GM19240 (cell line): ENCODE results near the gene HDAC9.

Experiments
- DNase-seq: peaks from one replicate; pipeline ENCODE4 v3.0.0; 2011; ENCODE audit warnings: low spot score; ENCODE audit not compliant: insufficient read length

Gene HDAC9

DNA sequence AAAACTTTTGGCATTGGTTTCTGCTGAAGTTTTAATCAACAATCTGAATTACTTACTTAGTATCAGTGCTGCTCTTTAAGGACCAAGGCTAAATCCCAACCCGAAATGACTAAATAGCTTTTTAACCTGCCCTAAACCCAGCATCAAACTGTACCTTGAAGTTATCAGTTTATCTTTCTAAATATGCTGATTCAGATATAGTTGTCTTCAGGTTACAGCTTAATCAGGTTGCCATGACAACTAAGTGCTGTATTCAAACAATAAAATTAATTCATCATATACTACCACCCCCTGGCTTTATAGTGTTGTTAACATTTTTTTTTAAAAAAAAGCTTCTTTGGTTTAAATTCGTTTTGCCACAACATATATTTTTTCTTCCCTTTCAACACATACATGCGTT lies 382.3 kb downstream of the HDAC9 start:
- no peak for DNase-seq

DNA sequence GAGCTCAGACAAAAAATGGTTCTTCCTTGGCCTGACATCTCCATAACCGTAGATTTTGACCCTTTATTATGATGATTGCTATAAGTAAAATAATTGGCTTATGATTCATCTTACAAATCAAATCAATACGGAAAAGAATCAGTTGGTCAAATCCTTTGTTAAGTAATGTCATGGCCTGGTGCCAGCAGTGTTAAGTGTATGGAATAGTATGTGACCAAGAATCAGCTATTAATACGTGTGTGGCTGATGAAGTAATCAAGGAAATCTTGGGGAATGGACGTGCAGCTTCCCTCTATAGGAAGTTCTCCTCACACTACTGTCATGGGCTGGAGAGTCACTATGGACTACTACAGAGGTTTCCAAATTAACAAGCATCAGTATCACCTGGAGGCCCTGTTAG lies 391.3 kb downstream of the HDAC9 start:
- DNase-seq: no peak

DNA sequence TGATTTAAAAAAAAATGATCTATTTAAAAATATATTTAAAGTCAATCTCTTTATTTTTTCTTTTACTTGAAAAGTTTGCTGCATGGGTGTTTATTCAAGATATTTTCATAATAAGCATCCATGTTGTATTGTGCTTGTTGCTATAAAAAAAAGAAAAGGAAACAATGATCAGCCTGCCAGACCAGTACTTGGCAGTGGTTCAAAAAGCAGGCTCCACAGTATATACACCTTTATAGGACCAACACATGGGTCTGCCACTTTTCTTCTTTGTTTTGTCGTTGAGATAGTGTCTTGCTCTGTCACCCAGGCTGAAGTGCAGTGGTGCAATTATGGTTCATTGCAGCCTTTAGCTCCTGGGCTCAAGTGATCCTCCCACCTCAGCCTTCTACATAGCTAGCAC lies 393.9 kb downstream of the HDAC9 start:
- no peak for DNase-seq

DNA sequence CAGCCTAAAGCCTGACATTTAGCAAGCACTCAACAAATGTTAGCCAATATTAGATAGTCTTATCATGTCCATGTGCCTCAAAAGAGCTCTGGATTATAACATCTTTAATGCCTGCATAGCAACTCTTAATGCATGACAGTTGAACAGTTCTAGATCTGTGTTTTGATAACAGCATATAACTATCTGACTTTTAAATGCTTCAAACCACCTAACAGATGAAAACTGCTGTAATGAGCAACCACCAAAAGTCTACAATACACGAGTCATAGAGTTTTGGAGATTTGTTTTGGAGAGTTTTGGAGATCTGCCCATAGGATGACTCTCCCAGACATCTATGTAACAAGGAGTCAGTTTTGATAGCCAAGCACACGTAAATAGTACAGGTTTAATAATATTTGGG lies 394.6 kb downstream of the HDAC9 start:
- DNase-seq: no peak

DNA sequence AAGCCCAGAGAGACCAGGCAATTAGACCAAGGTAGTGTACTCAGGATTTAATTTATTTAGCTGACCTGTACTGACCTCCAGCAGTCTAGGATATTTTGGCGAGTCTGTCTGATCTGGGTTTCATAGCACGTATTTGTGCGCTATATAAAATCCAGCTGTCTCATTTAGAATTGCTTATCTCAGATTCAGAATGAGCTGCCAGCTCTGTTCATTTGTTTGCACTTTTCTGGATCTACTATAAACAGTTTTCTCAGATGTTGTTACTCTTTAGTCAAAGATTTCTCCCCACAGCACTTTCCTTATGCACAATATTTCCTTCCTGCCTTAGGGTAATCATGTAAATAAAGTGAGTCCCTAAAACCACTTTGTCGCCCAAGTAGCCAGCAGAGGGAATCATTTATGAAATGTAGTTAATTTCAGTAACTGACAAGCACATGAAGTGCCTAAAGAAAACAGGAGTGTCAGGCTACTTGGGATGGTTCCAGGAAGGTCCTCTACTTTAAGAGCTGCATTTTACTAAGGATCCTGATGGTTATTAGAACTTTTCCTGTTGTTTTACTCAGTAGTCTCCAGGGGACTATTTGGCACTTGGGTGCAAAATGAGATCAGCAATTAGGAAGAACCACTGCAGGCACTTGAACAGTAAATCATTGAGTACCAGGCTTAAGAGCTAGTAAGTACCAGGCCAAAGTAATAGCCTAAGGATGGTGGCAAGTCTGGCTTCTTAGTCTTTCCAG lies 395.5 kb downstream of the HDAC9 start:
- DNase-seq: no peak

DNA sequence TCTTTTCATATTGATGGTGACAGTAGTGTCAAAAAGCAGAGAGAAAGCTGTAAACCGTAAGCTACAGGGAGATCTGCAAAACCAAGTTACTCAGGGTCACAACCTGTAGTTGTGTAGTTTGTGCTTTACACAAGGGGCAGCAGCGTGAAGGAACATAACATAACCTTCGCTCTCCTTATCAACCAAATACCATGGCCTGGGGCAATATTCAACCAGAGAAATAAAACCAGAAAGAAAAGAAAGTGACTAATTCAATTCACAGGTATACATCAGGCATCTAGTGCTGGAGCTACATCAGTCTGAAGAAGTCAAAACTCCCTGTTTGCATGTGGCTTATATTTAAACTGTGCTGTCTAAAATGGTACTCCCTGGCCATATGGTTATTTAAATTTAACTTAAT lies 397.6 kb downstream of the HDAC9 start:
- DNase-seq: no peak

DNA sequence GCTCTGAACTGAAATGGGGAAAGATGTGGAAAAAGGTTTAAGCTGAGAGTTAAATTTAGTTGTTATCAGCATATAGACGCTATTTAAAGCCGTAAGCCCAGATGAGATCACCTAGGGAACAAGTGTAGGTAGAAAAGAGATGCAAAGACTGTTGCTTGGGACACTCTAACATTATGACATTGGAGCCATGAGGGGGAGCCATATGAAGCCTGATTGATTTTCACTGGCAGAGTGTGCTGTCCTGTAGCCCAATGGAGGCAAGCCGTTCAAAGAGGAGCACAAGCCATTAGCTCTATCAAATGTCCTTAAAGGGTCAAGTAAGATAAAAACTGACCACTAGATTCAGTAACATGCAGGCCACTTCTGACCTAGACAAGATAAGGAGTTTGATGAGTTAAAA lies 398.6 kb downstream of the HDAC9 start:
- DNase-seq: no peak

DNA sequence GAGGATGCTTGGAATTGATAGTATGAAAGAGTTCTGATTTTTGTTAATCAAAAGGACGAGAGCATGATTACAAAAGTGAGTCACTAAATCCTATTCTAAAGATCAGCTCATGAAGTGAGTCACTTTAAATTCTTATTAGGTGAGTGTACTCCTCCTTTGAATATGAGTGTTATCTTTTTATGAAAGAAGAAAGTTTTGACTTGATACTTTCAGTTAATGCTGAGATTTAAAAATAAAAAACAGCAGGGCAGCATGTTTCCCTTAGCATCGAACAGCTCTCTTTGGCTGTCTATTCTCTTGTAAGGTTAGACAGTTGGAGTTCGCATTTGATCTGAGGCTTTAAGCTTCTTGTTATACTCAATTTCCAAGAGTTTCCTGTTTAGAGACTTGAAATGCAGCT lies 399.9 kb downstream of the HDAC9 start:
- DNase-seq: no peak

DNA sequence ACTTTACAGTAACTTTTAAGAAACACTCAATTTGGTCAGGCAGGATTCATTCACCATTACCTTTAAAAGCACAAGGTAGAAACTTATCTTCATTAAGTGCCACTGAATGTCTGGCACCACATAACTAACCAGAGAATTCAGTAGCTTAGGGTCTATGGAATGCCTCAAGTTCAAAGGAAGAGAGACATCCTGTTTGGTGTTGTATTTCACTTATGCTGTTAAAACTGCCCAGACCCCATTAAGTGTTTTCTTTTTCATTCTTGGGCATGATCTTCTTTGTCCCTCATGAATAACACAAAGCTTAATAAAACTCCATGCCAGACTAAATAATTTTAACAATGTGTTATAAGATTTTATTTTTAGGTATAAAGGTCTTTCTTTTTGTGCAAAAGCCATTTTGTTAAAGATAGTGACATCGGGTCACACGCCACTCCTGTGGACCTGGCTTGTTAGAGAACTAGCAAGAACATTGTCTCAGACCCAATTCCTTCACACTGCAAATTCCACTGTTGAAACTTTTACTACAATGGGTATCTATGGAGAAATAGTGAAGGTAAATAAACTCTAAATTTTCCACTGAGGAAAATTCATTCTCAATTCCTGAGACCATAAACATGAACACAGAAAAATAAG lies 400.9 kb downstream of the HDAC9 start:
- DNase-seq: no peak

DNA sequence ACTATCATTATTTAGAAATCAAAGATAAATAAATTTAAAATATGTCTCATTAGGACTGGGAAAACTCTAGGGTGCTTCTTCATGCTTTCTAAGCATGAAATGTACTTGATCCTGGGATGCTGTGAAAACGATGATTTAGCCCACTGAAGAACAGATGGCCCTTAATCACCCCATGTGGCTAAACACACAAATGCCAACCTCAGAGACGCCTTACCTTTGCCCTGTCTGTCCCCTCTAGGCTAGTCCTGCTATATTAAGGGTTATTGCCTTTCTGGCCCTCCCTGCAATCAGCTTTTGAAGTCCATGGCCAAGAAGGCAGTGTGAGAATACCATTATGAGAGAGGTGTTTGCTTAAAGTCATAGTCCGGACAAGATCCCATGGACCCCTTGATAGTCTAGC lies 404.7 kb downstream of the HDAC9 start:
- DNase-seq: no peak

DNA sequence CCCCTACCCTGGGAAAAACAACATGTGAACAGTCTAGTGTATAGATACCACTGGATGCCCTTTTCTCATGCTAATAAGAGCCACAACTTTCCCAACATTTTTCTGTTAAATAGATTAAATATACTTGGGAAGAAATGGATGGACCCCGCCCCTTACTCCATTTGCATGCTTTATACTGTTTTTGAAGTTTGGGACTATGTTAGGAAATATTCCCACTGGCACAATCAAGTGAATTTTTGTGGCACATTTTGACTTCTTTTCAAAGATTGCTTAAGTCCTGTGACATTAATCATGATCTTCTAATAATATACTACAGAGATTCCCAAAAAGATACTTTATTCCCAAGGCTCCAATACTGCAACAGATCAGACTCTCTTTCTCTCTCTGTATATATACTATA lies 405.3 kb downstream of the HDAC9 start:
- no peak for DNase-seq

DNA sequence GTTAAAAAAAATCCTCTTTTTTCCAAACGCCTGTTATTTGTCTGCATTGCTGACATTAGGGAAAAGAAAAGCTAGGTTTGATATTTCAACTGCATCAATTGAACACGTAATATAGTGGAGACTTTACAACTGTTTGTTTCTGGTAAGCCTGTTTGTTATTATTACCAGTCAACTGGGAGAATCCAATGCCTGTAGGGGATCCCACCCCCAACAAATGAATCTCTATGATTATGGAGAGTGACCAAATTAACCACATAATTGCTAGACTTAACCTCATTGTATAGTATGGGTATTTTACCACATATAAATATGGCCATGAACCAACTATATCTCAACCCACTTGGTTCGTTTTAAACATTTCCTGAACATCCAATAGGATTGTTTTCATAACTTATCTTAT lies 405.8 kb downstream of the HDAC9 start:
- no peak for DNase-seq

DNA sequence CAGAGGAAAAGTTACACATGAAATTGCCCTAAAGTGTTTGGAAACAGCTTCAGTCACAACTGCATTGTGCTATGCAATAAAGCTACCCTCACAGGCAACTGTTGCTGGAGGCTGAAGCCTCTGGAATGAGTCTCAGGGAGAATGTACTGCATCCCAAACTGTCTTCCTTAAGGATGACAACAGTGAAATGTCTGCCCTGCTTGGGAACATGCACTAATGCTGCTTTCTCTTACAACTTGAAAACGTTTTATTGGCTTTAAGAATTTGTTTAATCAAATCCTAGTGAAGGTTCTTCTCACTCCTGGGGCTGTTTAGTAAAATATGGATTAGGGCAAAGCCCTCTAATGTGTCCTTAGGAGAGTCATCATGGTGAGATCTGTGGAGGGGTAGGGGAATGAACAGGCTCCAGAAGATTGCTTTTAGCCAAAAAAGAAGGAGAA lies 406.5 kb downstream of the HDAC9 start:
- no peak for DNase-seq

DNA sequence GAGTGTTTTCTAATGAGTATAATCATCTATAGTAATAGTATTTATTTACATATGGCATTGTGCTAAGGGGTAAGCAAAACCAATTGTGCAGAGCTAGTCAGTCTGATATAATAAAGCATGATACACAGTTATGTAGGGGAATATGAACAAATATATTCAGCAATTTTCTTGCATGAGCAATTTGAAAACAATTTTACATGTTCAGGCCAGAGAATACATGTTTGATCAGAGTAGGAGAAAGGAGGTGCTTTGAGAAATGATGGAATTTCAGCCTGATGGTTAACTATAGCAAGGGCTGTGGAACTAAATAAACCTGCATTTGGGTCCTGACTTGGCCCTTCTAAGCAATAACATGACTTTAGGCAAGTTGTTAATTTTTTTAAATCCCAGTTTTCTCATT lies 407.3 kb downstream of the HDAC9 start:
- DNase-seq: no peak

DNA sequence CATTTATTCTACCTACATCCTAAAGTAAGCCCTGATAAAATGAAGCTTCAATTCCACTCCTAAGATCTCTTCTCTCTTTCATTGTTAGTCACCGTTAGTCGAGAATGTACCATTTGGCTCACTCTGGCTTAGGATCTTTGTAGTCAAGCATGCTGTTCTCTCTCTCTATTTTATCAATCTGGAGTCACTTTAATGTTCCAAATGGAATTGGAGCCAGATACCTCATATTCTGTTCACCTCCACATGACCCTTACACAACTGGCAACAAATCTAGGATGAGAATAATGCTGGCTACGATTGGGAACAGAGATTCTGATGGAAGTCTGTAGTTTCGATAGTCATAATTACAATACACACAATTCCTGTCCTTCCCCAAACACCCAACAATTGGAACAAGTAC lies 408.1 kb downstream of the HDAC9 start:
- no peak for DNase-seq

DNA sequence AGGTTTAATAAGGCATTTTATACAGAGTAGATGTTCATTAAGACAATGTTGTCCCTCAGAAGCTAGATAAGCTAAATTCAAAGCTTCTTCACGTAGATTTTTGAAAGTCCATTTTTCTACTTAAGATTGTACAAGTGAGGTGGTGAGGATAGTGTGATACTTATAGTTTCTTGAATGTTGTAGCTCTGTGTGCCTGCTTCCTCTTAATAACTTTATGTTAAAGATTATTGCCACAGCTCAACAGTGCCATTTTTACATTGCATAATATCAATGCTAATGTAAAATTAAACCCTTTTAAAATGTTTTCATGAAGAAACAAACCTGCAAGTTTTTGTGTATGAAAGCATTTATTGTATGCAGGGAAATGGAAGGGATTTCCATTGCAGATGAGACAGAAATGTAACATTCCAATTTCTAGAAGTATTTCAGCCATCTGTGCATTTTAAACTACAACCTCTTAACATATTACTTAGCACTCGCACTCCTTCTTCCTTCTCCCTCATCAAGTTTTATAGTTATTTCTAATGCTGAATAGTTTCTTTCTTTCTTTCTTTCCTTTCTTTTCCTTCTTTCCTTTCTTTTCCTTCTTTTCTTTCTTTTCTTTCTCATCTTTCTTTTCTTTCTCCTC lies 409.9 kb downstream of the HDAC9 start:
- DNase-seq: no peak

DNA sequence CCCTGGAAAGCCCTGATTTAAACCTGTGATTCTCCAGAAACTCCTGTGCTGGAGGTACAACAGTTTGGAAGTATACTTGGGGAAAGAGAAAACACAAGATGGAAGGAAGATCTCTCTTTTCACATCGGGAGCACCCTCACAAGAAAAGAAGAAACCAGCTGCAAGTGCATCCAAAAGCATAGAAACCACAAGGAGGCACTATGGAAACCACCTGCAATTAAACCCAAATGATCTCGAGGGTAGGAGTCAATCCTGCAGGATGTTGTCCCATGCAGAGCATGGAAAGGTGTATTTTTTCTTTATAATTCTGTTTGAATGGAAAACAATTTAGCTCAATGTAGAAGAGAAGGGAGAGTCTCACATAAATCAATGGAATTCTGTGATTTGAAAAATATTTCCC lies 411.4 kb downstream of the HDAC9 start:
- DNase-seq: no peak

DNA sequence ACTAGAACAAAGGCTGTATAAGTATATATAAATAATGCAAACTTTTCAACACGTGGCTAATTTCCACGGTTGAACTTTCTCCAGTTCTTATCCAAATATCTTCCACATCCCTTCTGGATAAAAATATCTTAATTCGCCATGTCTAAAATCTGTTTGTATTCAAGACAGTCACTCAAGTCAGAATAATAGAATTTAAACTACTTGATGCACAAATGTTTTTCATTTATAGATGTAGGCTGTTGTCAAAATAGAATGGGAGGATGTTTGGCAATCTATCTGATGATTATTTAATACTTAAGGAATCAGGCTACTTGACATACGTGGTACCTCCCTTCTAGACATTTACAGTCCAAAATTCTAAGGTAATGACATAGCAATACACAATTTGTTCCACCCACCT lies 417.6 kb downstream of the HDAC9 start:
- DNase-seq: no peak

DNA sequence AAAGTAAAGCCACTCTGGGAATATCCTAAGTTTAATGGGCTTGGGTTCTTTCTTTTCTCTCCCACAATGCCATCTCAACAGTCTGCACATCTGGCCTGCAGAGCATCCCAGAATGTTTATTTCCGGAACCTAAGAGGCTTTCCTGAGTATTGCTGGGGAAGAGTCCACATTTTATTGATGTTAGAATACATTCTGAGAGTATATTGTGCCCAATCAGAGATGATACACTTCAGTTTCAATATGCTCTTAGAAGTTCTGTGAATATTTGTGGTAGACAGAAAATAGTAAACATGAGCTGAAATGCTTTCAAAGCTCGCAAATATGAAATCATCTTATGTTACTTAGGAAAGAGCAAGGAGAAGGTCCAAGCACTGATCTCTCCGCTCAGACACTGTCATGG lies 421.3 kb downstream of the HDAC9 start:
- DNase-seq: no peak

DNA sequence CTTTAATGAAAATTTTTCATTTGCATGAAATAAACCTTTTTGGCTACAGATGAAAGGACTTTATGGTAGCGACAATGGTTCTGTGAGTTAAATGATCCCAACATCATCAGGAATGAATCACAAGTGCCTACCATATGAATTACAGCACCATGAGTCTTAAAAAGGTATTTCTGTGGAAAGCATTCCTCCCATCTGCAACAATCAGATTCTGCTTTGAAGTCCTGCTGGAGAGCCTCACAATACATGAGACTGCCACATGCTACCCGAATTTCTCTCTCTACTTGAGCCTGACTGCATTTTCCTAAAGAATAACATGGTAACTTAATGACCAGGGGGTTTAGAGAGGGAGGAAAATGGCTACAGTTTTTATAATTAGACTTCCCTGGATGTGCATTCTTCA lies 431.6 kb downstream of the HDAC9 start:
- DNase-seq: no peak

DNA sequence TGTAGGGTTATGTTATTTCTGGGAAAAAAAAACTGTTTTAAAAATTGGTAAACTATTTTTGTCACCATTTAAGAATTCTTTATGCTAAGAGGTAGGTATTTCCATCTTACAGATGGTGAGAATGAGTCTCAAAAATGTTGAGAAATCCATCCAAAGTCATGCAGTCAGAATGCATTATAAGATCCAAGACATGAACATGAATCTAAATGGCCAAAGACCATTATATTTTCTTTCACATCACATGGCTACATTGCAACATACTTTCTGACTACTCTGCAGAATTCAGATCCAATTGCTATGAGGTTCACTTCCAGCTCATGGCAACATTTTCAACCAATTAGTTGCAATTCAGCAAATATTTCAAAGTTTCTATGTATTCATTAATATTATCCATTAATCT lies 440.7 kb downstream of the HDAC9 start:
- DNase-seq: no peak

DNA sequence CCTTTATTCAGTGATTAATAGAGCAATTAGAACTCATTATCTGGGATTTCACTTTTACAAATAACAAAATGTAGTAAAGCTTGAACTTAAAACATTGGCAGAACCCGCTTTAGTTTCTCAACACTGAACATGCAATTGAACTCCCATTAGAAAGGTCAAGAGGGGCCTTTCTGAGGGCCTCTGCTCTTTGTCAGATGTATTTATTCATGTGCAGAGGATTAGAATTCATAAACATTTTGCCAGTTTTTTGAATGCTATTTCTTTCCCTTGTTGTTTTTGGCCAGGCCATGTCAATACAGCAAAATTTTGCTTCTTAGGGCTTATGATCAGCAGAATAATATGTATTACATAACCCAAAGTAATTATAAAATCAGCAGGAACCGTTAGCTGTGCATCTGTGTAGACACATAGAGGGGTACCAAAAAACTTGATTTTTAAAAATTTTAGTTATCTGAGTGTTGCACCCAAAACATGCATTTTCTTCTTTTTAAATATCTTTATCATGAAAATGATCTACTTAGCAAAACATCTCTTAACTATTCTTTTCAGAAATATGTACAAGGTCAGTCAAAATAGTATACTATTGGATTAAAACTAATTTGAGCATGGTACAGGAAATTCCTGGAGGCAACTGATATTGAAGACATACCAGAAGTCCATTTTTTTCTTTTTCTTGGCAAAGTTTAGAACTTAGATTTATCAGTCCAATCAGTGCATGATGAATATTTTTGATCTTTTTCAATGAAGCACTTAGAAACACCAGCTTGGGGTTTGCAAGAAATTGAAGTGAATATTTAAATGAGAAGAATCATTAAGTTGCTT lies 444.4 kb downstream of the HDAC9 start:
- no peak for DNase-seq
